Liver (tissue), 9 donors: ENCODE results near the gene NUCKS1. TPM values are rescaled to one million over a fixed set of nuclear protein-coding genes. Genes with fewer than 3 reads are reported as not detected.

Source experiments
- DNase-seq: peaks from one replicate; pipeline ENCODE4 v3.0.0-alpha.2; 2017; ENCODE audit warnings: low spot score
- H3K27ac ChIP-seq, 2 donors: one replicate each; pipeline ENCODE4 v1.7.0; 2013; ENCODE audit warnings: inconsistent platforms in 2 of 2, low read length in 2 of 2, control low read depth in 1 of 2, low read depth in 1 of 2, mild to moderate bottlenecking in 1 of 2
- H3K27me3 ChIP-seq, 4 donors: one replicate each; pipeline versions ENCODE4 v1.6.1 to v1.7.0; 2013; ENCODE audit warnings: low read length in 3 of 4, inconsistent platforms in 1 of 4, mild to moderate bottlenecking in 1 of 4, moderate library complexity in 1 of 4; ENCODE audit not compliant: control insufficient read depth in 4 of 4, insufficient read depth in 4 of 4
- H3K36me3 ChIP-seq, 4 donors: one replicate each; pipeline versions ENCODE4 v1.6.1 to v1.7.0; 2013; ENCODE audit warnings: low read length in 3 of 4, mild to moderate bottlenecking in 3 of 4, low read depth in 1 of 4, moderate library complexity in 1 of 4; ENCODE audit not compliant: control insufficient read depth in 4 of 4, insufficient read depth in 3 of 4
- H3K4me1 ChIP-seq, 4 donors: one replicate each; pipeline versions ENCODE4 v1.6.1 to v1.7.0; 2013; ENCODE audit warnings: low read length in 3 of 4, mild to moderate bottlenecking in 3 of 4, moderate library complexity in 1 of 4; ENCODE audit not compliant: control insufficient read depth in 4 of 4, insufficient read depth in 4 of 4
- H3K4me3 ChIP-seq, 3 donors: one replicate each; pipeline versions ENCODE4 v1.6.1 to v1.7.0; 2013; ENCODE audit warnings: low read length in 3 of 3, control low read depth in 1 of 3, low read depth in 1 of 3, mild to moderate bottlenecking in 1 of 3
- H3K9ac ChIP-seq, 2 donors: one replicate each; pipeline ENCODE4 v1.7.0; 2013; ENCODE audit warnings: low read length in 2 of 2, mild to moderate bottlenecking in 2 of 2, moderate library complexity in 2 of 2, control low read depth in 1 of 2, low read depth in 1 of 2
- H3K9me3 ChIP-seq, 4 donors: one replicate each; pipeline versions ENCODE4 v1.6.1 to v1.7.0; 2013; ENCODE audit warnings: low read length in 3 of 4; ENCODE audit not compliant: control insufficient read depth in 4 of 4
- CTCF ChIP-seq: fragments of 150-350 bp; IDR thresholded peaks from 2 replicates; pipeline ENCODE4 v1.5.1; 2017; ENCODE audit warnings: improper control_type of control experiment, low read depth, low read length; ENCODE audit not compliant: missing input control
- EGR1 ChIP-seq, 2 donors: IDR thresholded peaks; 2 replicates each; pipeline ENCODE4 v1.6.1; 2016 to 2018; ENCODE audit warnings: antibody characterized with exemption in 2 of 2, low read depth in 2 of 2
- FOXA1 ChIP-seq: IDR thresholded peaks from 2 replicates; pipeline ENCODE4 v1.6.1; 2016; ENCODE audit warnings: antibody characterized with exemption
- FOXA2 ChIP-seq: IDR thresholded peaks from 2 replicates; pipeline ENCODE4 v1.6.1; 2016; ENCODE audit warnings: antibody characterized with exemption
- GABPA ChIP-seq, 2 donors: IDR thresholded peaks in 1 of 2; conservative IDR thresholded peaks in 1 of 2; 2 replicates each; pipeline ENCODE4 v1.6.1; 2016; ENCODE audit warnings: antibody characterized with exemption in 2 of 2, mild to moderate bottlenecking in 1 of 2, moderate library complexity in 1 of 2
- HNF4A ChIP-seq, 2 donors: conservative IDR thresholded peaks; 2 replicates each; pipeline ENCODE4 v1.6.1; 2016; ENCODE audit warnings: antibody characterized with exemption in 2 of 2, mild to moderate bottlenecking in 2 of 2
- HNF4G ChIP-seq: IDR thresholded peaks from 2 replicates; pipeline ENCODE4 v1.6.1; 2016; ENCODE audit warnings: antibody characterized with exemption
- JUND ChIP-seq, 2 donors: IDR thresholded peaks; 2 replicates each; pipeline ENCODE4 v1.6.1; 2016; ENCODE audit warnings: antibody characterized with exemption in 2 of 2
- MAX ChIP-seq: IDR thresholded peaks from 2 replicates; pipeline ENCODE4 v1.6.1; 2016; ENCODE audit warnings: antibody characterized with exemption
- NR2F2 ChIP-seq: IDR thresholded peaks from 2 replicates; pipeline ENCODE4 v1.6.1; 2016; ENCODE audit warnings: antibody characterized with exemption
- RAD21 ChIP-seq, 2 donors: IDR thresholded peaks; 2 replicates each; pipeline ENCODE4 v1.6.1; 2016; ENCODE audit warnings: antibody characterized with exemption in 2 of 2, mild to moderate bottlenecking in 2 of 2
- RXRA ChIP-seq, 2 donors: IDR thresholded peaks; 2 replicates each; pipeline ENCODE4 v1.6.1; 2017 to 2018; ENCODE audit warnings: antibody characterized with exemption in 2 of 2, mild to moderate bottlenecking in 1 of 2
- SP1 ChIP-seq: IDR thresholded peaks from 2 replicates; pipeline ENCODE4 v1.6.1; 2018; ENCODE audit warnings: antibody characterized with exemption, mild to moderate bottlenecking
- TAF1 ChIP-seq: conservative IDR thresholded peaks from 2 replicates; pipeline ENCODE4 v1.6.1; 2016; ENCODE audit warnings: antibody characterized with exemption, mild to moderate bottlenecking
- YY1 ChIP-seq: IDR thresholded peaks from 2 replicates; pipeline ENCODE4 v1.6.1; 2016; ENCODE audit warnings: antibody characterized with exemption, mild to moderate bottlenecking
- WGBS: extraction: QIAGEN DNeasy Blood & Tissue Kit; methylation state at CpG from one replicate; pipeline ENCODE4 v1.1.7; 2013; 5-methylcytosine and 5-hydroxymethylcytosine counted together
- polyA plus RNA-seq, 2 donors: library from polyadenylated mRNA; stranded (reverse) in 1 of 2; unstranded in 1 of 2; fragments of 200-250 nt in 1 of 2; fragments of >200 nt in 1 of 2; fragmentation: Nextera tagmentation in 1 of 2; extraction: Ambion mirVana in 1 of 2; gene quantifications; one replicate each; pipeline versions ENCODE4 v1.2.1 to v1.2.3, GENCODE V29; 2013 to 2015
- total RNA-seq, 2 donors: library from RNA; depleted of rRNA; stranded (reverse); fragments of >200 nt; gene quantifications; one replicate each; pipeline ENCODE4 v1.2.3, GENCODE V29; 2014
- TF ChIP-seq, protein P1 (sequence below): IDR thresholded peaks from 2 replicates; pipeline ENCODE4 v1.6.1; 2016; ENCODE audit warnings: antibody characterized with exemption
- TF ChIP-seq, protein P2 (sequence below): IDR thresholded peaks from 2 replicates; pipeline ENCODE4 v1.6.1; 2016; ENCODE audit warnings: antibody characterized with exemption
- TF ChIP-seq, protein P3 (sequence below): IDR thresholded peaks from 2 replicates; pipeline ENCODE4 v1.6.1; 2016; ENCODE audit warnings: antibody characterized with exemption, mild to moderate bottlenecking
- donor health status: healthy.
- donor health status: healthy.
- donor health status: healthy.
- donor health status: healthy.
- donor health status: healthy.

Gene NUCKS1
- total and polyA plus RNA-seq, 4 donors, result 27.0 to 86.1 (median 42.6) TPM

- Histone ChIP-seq H3K36me3 (no peaks in the 10 kb centered on the region), H3K27ac (no peak overlapping the region), H3K9ac (no peak overlapping the region), H3K4me3 (no peak overlapping the region), H3K4me1 (peaks cover 6 to 25% (median 18%) of the 10 kb centered on the region in 4 donors), H3K27me3 (no peaks in the 10 kb centered on the region), H3K9me3 (no peaks in the 10 kb centered on the region)
- TF ChIP-seq RAD21 (IDR thresholded peaks at IDR 0.05) (no peak), MAX (no peak), SP1 (no peak), RXRA (IDR thresholded peaks at IDR 0.05) (no peak)
- 87% methylated on average over 13 of the region's 13 CpGs for WGBS
- no peak for DNase-seq
These were observed 1.2 kb upstream of the NUCKS1 start for GRCh38 chr1:205751036-205751651.

GRCh38 chr1:205749234-205750137, 496 bp downstream of the NUCKS1 start:
- peaks cover 12 to 25% (median 21%) of the 10 kb centered on the region in 4 donors for H3K4me1 ChIP-seq
- H3K36me3 ChIP-seq, result no peaks in the 10 kb centered on the region
- TF ChIP-seq TAF1, result no peak
- TF ChIP-seq RAD21 (IDR thresholded peaks at IDR 0.05), result peak in 1 of 2 donors; percentile 18
- TF ChIP-seq, protein P1, sequence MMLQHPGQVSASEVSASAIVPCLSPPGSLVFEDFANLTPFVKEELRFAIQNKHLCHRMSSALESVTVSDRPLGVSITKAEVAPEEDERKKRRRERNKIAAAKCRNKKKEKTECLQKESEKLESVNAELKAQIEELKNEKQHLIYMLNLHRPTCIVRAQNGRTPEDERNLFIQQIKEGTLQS, result no peak
- peak; percentile 36 to 57 for TF ChIP-seq HNF4A (conservative IDR thresholded peaks at IDR 0.05)
- no peak for TF ChIP-seq GABPA (IDR thresholded peaks at IDR 0.05 in 1 of 2, conservative IDR thresholded peaks at IDR 0.05 in 1 of 2)
- peak; percentile 4 for TF ChIP-seq NR2F2
- TF ChIP-seq FOXA1, result peak; percentile 55
- no peak for TF ChIP-seq CTCF
- no peak for TF ChIP-seq MAX
- TF ChIP-seq JUND (IDR thresholded peaks at IDR 0.05), result no peak
- TF ChIP-seq FOXA2, result peak; percentile 22
- TF ChIP-seq, protein P2, sequence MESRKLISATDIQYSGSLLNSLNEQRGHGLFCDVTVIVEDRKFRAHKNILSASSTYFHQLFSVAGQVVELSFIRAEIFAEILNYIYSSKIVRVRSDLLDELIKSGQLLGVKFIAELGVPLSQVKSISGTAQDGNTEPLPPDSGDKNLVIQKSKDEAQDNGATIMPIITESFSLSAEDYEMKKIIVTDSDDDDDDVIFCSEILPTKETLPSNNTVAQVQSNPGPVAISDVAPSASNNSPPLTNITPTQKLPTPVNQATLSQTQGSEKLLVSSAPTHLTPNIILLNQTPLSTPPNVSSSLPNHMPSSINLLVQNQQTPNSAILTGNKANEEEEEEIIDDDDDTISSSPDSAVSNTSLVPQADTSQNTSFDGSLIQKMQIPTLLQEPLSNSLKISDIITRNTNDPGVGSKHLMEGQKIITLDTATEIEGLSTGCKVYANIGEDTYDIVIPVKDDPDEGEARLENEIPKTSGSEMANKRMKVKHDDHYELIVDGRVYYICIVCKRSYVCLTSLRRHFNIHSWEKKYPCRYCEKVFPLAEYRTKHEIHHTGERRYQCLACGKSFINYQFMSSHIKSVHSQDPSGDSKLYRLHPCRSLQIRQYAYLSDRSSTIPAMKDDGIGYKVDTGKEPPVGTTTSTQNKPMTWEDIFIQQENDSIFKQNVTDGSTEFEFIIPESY, result no peak
- TF ChIP-seq RXRA (IDR thresholded peaks at IDR 0.05), result peak; percentile 27 to 61
- TF ChIP-seq SP1, result peak; percentile 88
- peak; percentile 99 for TF ChIP-seq EGR1 (IDR thresholded peaks at IDR 0.05; ENCODE audit: low read depth in 2 of 2)
- TF ChIP-seq YY1, result peak; percentile 73
- TF ChIP-seq, protein P3, sequence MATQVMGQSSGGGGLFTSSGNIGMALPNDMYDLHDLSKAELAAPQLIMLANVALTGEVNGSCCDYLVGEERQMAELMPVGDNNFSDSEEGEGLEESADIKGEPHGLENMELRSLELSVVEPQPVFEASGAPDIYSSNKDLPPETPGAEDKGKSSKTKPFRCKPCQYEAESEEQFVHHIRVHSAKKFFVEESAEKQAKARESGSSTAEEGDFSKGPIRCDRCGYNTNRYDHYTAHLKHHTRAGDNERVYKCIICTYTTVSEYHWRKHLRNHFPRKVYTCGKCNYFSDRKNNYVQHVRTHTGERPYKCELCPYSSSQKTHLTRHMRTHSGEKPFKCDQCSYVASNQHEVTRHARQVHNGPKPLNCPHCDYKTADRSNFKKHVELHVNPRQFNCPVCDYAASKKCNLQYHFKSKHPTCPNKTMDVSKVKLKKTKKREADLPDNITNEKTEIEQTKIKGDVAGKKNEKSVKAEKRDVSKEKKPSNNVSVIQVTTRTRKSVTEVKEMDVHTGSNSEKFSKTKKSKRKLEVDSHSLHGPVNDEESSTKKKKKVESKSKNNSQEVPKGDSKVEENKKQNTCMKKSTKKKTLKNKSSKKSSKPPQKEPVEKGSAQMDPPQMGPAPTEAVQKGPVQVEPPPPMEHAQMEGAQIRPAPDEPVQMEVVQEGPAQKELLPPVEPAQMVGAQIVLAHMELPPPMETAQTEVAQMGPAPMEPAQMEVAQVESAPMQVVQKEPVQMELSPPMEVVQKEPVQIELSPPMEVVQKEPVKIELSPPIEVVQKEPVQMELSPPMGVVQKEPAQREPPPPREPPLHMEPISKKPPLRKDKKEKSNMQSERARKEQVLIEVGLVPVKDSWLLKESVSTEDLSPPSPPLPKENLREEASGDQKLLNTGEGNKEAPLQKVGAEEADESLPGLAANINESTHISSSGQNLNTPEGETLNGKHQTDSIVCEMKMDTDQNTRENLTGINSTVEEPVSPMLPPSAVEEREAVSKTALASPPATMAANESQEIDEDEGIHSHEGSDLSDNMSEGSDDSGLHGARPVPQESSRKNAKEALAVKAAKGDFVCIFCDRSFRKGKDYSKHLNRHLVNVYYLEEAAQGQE, result peak; percentile 76
- peak; percentile 64 for TF ChIP-seq HNF4G
- H3K9me3 ChIP-seq, result no peaks in the 10 kb centered on the region
- peak overlapping the region; percentile 99 for H3K9ac ChIP-seq
- H3K4me3 ChIP-seq, result peak overlapping the region; percentile 87 to 99 (median 96)
- DNase-seq, result peak; percentile 91
- H3K27ac ChIP-seq, result peak overlapping the region; percentile 94 to 96
- H3K27me3 ChIP-seq, result no peaks in the 10 kb centered on the region
- under 1% methylated on average over 81 of the region's 81 CpGs for WGBS
